KMS-11 (cell line): Measurements from ENCODE around the gene GADD45A.

ENCODE experiments used
- H2AFZ ChIP-seq: fragments of 200-600 bp; sonication (generic); 2 replicates; pipeline ENCODE4 v1.6.1; 2016; ENCODE audit warnings: antibody characterized with exemption, mixed run types, low read depth
- H3K27ac ChIP-seq: fragments of 200-600 bp; sonication (generic); 2 replicates; pipeline ENCODE4 v1.6.1; 2016; ENCODE audit warnings: mild to moderate bottlenecking, mixed run types
- H3K27me3 ChIP-seq: fragments of 200-600 bp; sonication (generic); 2 replicates; pipeline ENCODE4 v1.6.1; 2017; ENCODE audit warnings: mild to moderate bottlenecking, low read depth, mixed run types, moderate library complexity; ENCODE audit not compliant: insufficient read depth
- H3K36me3 ChIP-seq: fragments of 200-600 bp; sonication (generic); 2 replicates; pipeline ENCODE4 v1.6.1; 2017; ENCODE audit warnings: mild to moderate bottlenecking, mixed run types; ENCODE audit not compliant: insufficient read depth
- H3K4me1 ChIP-seq: fragments of 200-600 bp; sonication (generic); 2 replicates; pipeline ENCODE4 v1.6.1; 2016; ENCODE audit warnings: mild to moderate bottlenecking, low read depth, mixed run types; ENCODE audit not compliant: poor library complexity, severe bottlenecking
- H3K4me2 ChIP-seq: fragments of 200-600 bp; sonication (generic); 2 replicates; pipeline ENCODE4 v1.7.0; 2016; ENCODE audit warnings: mild to moderate bottlenecking, mixed run types
- H3K4me3 ChIP-seq: fragments of 200-600 bp; sonication (generic); IDR thresholded peaks from 2 replicates; pipeline ENCODE4 v1.6.1; 2017; ENCODE audit warnings: low read depth, low read length, mixed read lengths; ENCODE audit not compliant: insufficient read depth
- H3K79me2 ChIP-seq: fragments of 200-600 bp; sonication (generic); 2 replicates; pipeline ENCODE4 v1.6.1; 2016; ENCODE audit warnings: low read depth, mixed run types; ENCODE audit not compliant: insufficient read depth
- H3K9ac ChIP-seq: fragments of 200-600 bp; sonication (generic); 2 replicates; pipeline ENCODE4 v1.6.1; 2016; ENCODE audit warnings: mild to moderate bottlenecking, mixed run types
- H4K20me1 ChIP-seq: fragments of 200-600 bp; sonication (generic); 2 replicates; pipeline ENCODE4 v1.6.1; 2016; ENCODE audit warnings: mild to moderate bottlenecking, mixed run types; ENCODE audit not compliant: insufficient read depth
- CTCF ChIP-seq: fragments of 200-600 bp; sonication (generic); conservative IDR thresholded peaks from 2 replicates; pipeline ENCODE4 v1.6.1; 2017; ENCODE audit warnings: low read depth, mild to moderate bottlenecking, antibody characterized with exemption, low read length, moderate library complexity, mixed read lengths

GADD45A gene

DNA sequence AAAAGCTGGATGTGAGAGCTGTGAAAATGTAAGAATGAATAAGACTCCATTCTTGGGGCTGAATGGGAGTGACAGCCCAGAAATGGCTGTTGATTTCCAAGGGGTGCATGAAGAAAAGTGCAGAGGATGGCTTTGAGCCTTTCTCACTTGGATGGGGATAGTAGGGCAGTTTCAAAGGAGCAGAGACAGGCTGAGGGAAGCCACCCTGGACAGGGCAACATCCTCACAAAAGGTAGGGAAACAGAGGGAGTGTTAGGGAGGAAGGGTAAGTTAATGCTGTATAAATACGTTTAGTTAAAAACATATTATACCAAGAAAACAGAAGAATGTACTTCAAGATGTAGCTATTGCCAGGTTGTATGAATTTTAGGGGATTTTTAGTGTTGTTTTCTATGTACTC lies 38.1 kb downstream of the GADD45A start:
- no peak overlapping the region for H3K27ac ChIP-seq
- no peak overlapping the region for H3K4me2 ChIP-seq

DNA sequence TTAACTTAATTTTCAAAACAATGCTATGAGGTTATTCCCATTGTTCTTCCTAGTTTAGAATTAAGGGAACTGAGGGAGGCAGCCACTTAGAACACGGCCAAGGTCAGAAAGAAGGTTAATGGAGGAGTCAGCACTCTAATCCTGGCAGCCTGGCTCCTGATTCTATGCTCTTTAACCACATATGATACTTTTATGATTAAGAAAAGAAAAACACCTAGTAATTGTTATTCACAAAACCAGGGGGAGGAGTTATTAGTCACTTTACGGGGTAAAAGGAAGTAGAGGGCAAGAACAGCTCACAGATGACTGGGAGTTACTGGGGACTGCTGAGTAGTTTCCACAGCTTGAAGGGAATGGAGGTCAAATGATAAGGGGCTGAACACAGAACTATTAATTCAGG lies 38.6 kb downstream of the GADD45A start:
- Histone ChIP-seq H3K4me2 (no peak overlapping the region), H3K4me1 (peaks cover 16% of the 10 kb centered on the region)

More for the DNA sequence above, 38.1 kb downstream of the GADD45A start:
- H3K27me3 ChIP-seq: no peaks in the 10 kb centered on the region
- no peak for TF ChIP-seq CTCF
- H3K4me3 ChIP-seq: no peak overlapping the region
- no peak overlapping the region for H3K9ac ChIP-seq
- no peaks in the 10 kb centered on the region for H3K36me3 ChIP-seq
- no peaks in the 10 kb centered on the region for H3K79me2 ChIP-seq
- peaks cover 16% of the 10 kb centered on the region for H3K4me1 ChIP-seq
- no peaks in the 10 kb centered on the region for H4K20me1 ChIP-seq
- no peak overlapping the region for H2AFZ ChIP-seq

GRCh38 chr1:67724928-67725560 lies 40.0 kb downstream of the GADD45A start:
- peaks cover 16% of the 10 kb centered on the region for H3K4me1 ChIP-seq
- H3K27ac ChIP-seq: no peak overlapping the region
- H3K9ac ChIP-seq: no peak overlapping the region
- H3K79me2 ChIP-seq: no peaks in the 10 kb centered on the region
- no peak overlapping the region for H3K4me2 ChIP-seq
- no peak for TF ChIP-seq CTCF
- H3K27me3 ChIP-seq: no peaks in the 10 kb centered on the region
- H3K36me3 ChIP-seq: no peaks in the 10 kb centered on the region
- H4K20me1 ChIP-seq: no peaks in the 10 kb centered on the region
- H2AFZ ChIP-seq: no peak overlapping the region
- H3K4me3 ChIP-seq: no peak overlapping the region

More for the DNA sequence above, 38.6 kb downstream of the GADD45A start:
- Histone ChIP-seq H3K27me3 (no peaks in the 10 kb centered on the region), H3K9ac (no peak overlapping the region), H3K79me2 (no peaks in the 10 kb centered on the region), H3K36me3 (no peaks in the 10 kb centered on the region), H2AFZ (no peak overlapping the region), H4K20me1 (no peaks in the 10 kb centered on the region), H3K27ac (no peak overlapping the region), H3K4me3 (no peak overlapping the region)
- no peak for TF ChIP-seq CTCF

GRCh38 chr1:67726224-67726623 lies 41.2 kb downstream of the GADD45A start:
- no peak for TF ChIP-seq CTCF
- Histone ChIP-seq H3K27me3 (no peaks in the 10 kb centered on the region), H3K27ac (no peak overlapping the region), H3K36me3 (no peaks in the 10 kb centered on the region), H2AFZ (no peak overlapping the region), H3K4me3 (no peak overlapping the region), H3K4me2 (no peak overlapping the region), H3K9ac (no peak overlapping the region), H3K4me1 (peaks cover 16% of the 10 kb centered on the region), H4K20me1 (no peaks in the 10 kb centered on the region), H3K79me2 (no peaks in the 10 kb centered on the region)
